ENCODE results near the gene GPX3. TPM values are rescaled to one million over a fixed set of nuclear protein-coding genes. Genes with fewer than 3 reads are reported as not detected.

GPX3 gene
- total and polyA plus RNA-seq, 2 donors (not counting 3 experiments of a cell fraction or from before 2014, with no cell fraction given): 5.1 to 17.1 TPM

DNA sequence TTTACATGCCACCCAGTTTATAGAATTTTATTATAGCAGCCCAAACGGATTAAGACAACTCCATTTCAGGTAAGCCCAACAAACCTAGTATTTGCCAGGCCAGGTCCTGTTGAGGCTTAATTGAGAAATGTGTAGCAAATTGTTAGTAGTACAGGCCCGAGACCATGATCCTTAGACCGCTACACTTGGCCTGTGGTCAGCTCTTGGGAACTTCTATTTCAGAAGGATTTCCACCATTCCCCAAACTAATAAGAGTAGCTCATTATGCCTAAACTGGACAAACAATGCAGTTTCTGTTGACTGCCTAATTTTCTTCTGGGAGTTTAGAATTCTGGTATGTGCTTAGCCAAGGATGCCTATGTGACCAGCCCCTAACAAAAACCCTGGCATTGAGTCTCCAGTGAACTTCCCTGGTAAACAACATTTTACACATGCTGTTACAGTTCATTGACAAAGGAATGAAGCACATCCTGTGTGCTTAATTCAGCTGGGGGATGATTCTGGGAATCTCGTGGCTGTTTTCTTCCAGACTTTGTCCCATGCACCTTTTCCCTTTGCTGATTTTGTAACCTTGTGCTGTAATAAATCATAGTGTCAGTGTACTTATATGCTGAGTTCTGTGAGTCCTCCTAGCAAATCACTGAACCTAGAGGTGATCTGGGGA, 5.6 kb upstream of the GPX3 start:
- Histone ChIP-seq H3K27me3 (ENCODE audit: control insufficient read depth in 2 of 2, insufficient read depth in 2 of 2, low read length in 2 of 2) (peaks cover 7 to 9% of the 10 kb centered on the region in 2 experiments), H3K9ac (replicated peaks; ENCODE audit: extremely low read depth, insufficient read depth, low read length) (no peak overlapping the region), H3K4me2 (ENCODE audit: insufficient read depth, low read length) (no peak overlapping the region), H3K79me2 (ENCODE audit: control insufficient read depth, insufficient read depth, low read length) (no peaks in the 10 kb centered on the region), H3K4me1 (ENCODE audit: control insufficient read depth, extremely low read depth, insufficient read depth, low read length) (no peaks in the 10 kb centered on the region), H3K4me3 (replicated peaks in 1 of 3; ENCODE audit: insufficient read depth in 1 of 3, low read depth in 1 of 3, low read length in 3 of 3) (no peak overlapping the region), H3K9me3 (replicated peaks; ENCODE audit: control insufficient read depth, insufficient read depth, low read length) (no peaks in the 10 kb centered on the region), H2AFZ (ENCODE audit: low read depth, low read length) (no peak overlapping the region), H3K27ac (ENCODE audit: insufficient read depth, low read depth, low read length) (no peak overlapping the region), H3K9me1 (replicated peaks; ENCODE audit: control insufficient read depth, extremely low read depth, insufficient read depth, low read length) (no peaks in the 10 kb centered on the region), H3K36me3 (ENCODE audit: control insufficient read depth in 2 of 2, extremely low read depth in 1 of 2, insufficient read depth in 2 of 2, low read length in 2 of 2) (no peaks in the 10 kb centered on the region), H4K20me1 (replicated peaks; ENCODE audit: control insufficient read depth, extremely low read depth, insufficient read depth, low read length) (no peaks in the 10 kb centered on the region)
- ChIA-PET CTCF (interaction anchor here (2.1 to 4.6 kb wide), 2 partner anchors 13 to 100 kb away, joined by 6 to 28 read pairs; no protein-coding TSS in a partner anchor), POLR2A (no interaction called here)
- BruUV-seq (replicated peaks): no TSS peak
- FAIRE-seq: no peak
- DNase-seq (ENCODE audit: low read depth, low spot score): no peak
- intact Hi-C loops (cut with micrococcal nuclease): no loop called here
- dilution Hi-C loops (cut with MboI; ENCODE audit: extremely low pct_ligation_motif_present, low sequenced_read_pairs): no loop called here
- no peak for TF ChIP-seq MAX (IDR thresholded peaks at IDR 0.05; ENCODE audit: insufficient read depth, insufficient read length)
- no peak for TF ChIP-seq EZH2 (IDR thresholded peaks at IDR 0.05; ENCODE audit: borderline replicate concordance, low read depth, low read length, severe bottlenecking)
- no peak for TF ChIP-seq CTCF (IDR thresholded peaks at IDR 0.05; ENCODE audit: extremely low read depth in 1 of 2, insufficient read depth in 1 of 2, low read depth in 1 of 2, low read length in 2 of 2)
- TF ChIP-seq POLR2AphosphoS5 (IDR thresholded peaks at IDR 0.05; ENCODE audit: insufficient read depth, low read depth, low read length): no peak
- no peak for TF ChIP-seq GATA2 (IDR thresholded peaks at IDR 0.05; ENCODE audit: insufficient read depth, insufficient read length, low read depth, low read length)
- TF ChIP-seq FOS (IDR thresholded peaks at IDR 0.05; ENCODE audit: borderline replicate concordance, insufficient read depth, low read length): no peak
- TF ChIP-seq POLR2A (IDR thresholded peaks at IDR 0.05; ENCODE audit: low read depth, low read length): no peak
- no peak for TF ChIP-seq MYC (IDR thresholded peaks at IDR 0.05; ENCODE audit: low read depth, low read length)
- no peak for TF ChIP-seq JUN (IDR thresholded peaks at IDR 0.05; ENCODE audit: borderline replicate concordance, insufficient read depth, insufficient read length, low read depth)

Measured in endothelial cell of umbilical vein (primary cell).